Stomach (tissue), 9 donors: ENCODE results near the gene XPO5. TPM values are rescaled to one million over a fixed set of nuclear protein-coding genes. Genes with fewer than 3 reads are reported as not detected.

Source experiments
- DNase-seq, 2 donors: peaks; one replicate each; pipeline versions ENCODE4 v3.0.0 to v3.0.0-alpha.2; 2013 to 2019
- H3K27ac ChIP-seq, 5 donors: fragments of 200-600 bp in 4 of 5; sonication (generic) in 4 of 5; one replicate each; pipeline ENCODE4 v1.5.1; 2013 to 2019; ENCODE audit warnings: mild to moderate bottlenecking in 1 of 5, moderate library complexity in 1 of 5
- H3K27me3 ChIP-seq, 3 donors: fragments of 200-600 bp; sonication (generic); one replicate each; pipeline ENCODE4 v1.5.1; 2017 to 2019; ENCODE audit warnings: mixed run types in 1 of 3
- H3K36me3 ChIP-seq, 4 donors: fragments of 200-600 bp; sonication (generic); 1 replicate in 3 of 4; 2 replicates in 1 of 4; pipeline ENCODE4 v1.5.1; 2016 to 2019
- H3K4me1 ChIP-seq, 4 donors: fragments of 200-600 bp; sonication (generic); one replicate each; pipeline ENCODE4 v1.5.1; 2016 to 2019
- H3K4me3 ChIP-seq, 4 donors: fragments of 200-600 bp; sonication (generic) in 3 of 4; one replicate each; pipeline ENCODE4 v1.5.1; 2016 to 2019; ENCODE audit warnings: mild to moderate bottlenecking in 1 of 4
- H3K9me3 ChIP-seq, 4 donors: fragments of 200-600 bp; sonication (generic); one replicate each; pipeline ENCODE4 v1.5.1; 2016 to 2019
- CTCF ChIP-seq, 7 experiments: fragments of 450-650 bp in 4 of 7; fragments of 200-600 bp in 3 of 7; sonication (generic) in 3 of 7; IDR thresholded peaks; one replicate each; pipeline ENCODE4 v1.5.1; 2016 to 2019; ENCODE audit warnings: antibody characterized with exemption in 7 of 7, control low read depth in 2 of 7, mild to moderate bottlenecking in 1 of 7
- EP300 ChIP-seq: sonication (generic); formaldehyde crosslinking; IDR thresholded peaks from one replicate; pipeline ENCODE4 v1.6.1; 2017; ENCODE audit warnings: antibody characterized with exemption
- POLR2A ChIP-seq, 4 donors: fragments of 450-650 bp; IDR thresholded peaks; one replicate each; pipeline ENCODE4 v1.6.1; 2016; ENCODE audit warnings: antibody characterized with exemption in 4 of 4, control low read depth in 2 of 4, mild to moderate bottlenecking in 1 of 4, moderate library complexity in 1 of 4
- POLR2AphosphoS5 ChIP-seq, 3 donors: sonication (generic); formaldehyde crosslinking; IDR thresholded peaks; one replicate each; pipeline ENCODE4 v1.6.1; 2016; ENCODE audit warnings: antibody characterized with exemption in 3 of 3
- WGBS, 5 donors: extraction: QIAGEN DNeasy Blood & Tissue Kit in 3 of 5; methylation state at CpG; one replicate each; pipeline versions ENCODE4 v1.1.5 to v1.1.7; 2013 to 2018; 5-methylcytosine and 5-hydroxymethylcytosine counted together
- intact Hi-C: fragments of 100-400 bp; cut with DNase I; formaldehyde crosslinking; loops from one replicate; pipeline ENCODE4 v1.15.1; 2023; ENCODE audit warnings: low total_unique reads
- polyA plus RNA-seq, 3 donors: library from polyadenylated mRNA; stranded (reverse); fragments of 200-250 nt; gene quantifications; one replicate each; pipeline ENCODE4 v1.2.3, GENCODE V29; 2013
- total RNA-seq, 5 donors: library from RNA; depleted of rRNA; stranded (reverse); fragments of >200 nt; gene quantifications; one replicate each; pipeline versions ENCODE4 v1.1.0 to v1.2.3, GENCODE V29; 2014 to 2016
- donor health status: healthy with polysubstance abuse.
- donor health status: Bipolar disorder and iron deficiency.
- donor health status: healthy.

Gene XPO5
- total and polyA plus RNA-seq, 8 donors: 4.6 to 46.1 (median 19.0) TPM

- WGBS, 5 donors: 84 to 96% (median 89%) methylated on average over 5 to 12 of the region's 12 CpGs
- no peak for TF ChIP-seq CTCF (IDR thresholded peaks at IDR 0.05)
- TF ChIP-seq EP300: no peak
- TF ChIP-seq POLR2AphosphoS5 (IDR thresholded peaks at IDR 0.05): no peak
- TF ChIP-seq POLR2A (IDR thresholded peaks at IDR 0.05): no peak
- DNase-seq: no peak
- H3K9me3 ChIP-seq: no peaks in the 10 kb centered on the region
- intact Hi-C loops: no loop called here
- H3K36me3 ChIP-seq: peaks cover 53 to 76% (median 71%) of the 10 kb centered on the region in 4 donors
- no peaks in the 10 kb centered on the region for H3K27me3 ChIP-seq
- H3K4me1 ChIP-seq: peaks cover 17 to 33% (median 23%) of the 10 kb centered on the region in 4 donors
- no peak overlapping the region for H3K4me3 ChIP-seq
- H3K27ac ChIP-seq: no peak overlapping the region
These were observed 48.3 kb upstream of the XPO5 start for GRCh38 chr6:43623880-43624785.

GRCh38 chr6:43622541-43622940, 46.7 kb upstream of the XPO5 start:
- peaks cover 9 to 24% (median 14%) of the 10 kb centered on the region in 4 donors for H3K4me1 ChIP-seq
- 90 to 96% (median 94%) methylated on average over 10 of the region's 10 CpGs for WGBS, 5 donors
- H3K9me3 ChIP-seq: no peaks in the 10 kb centered on the region
- H3K36me3 ChIP-seq: peaks cover 53 to 91% (median 82%) of the 10 kb centered on the region in 4 donors
- intact Hi-C loops: no loop called here
- DNase-seq: no peak
- H3K4me3 ChIP-seq: no peak overlapping the region
- no peaks in the 10 kb centered on the region for H3K27me3 ChIP-seq
- no peak overlapping the region for H3K27ac ChIP-seq
- no peak for TF ChIP-seq EP300
- no peak for TF ChIP-seq POLR2AphosphoS5 (IDR thresholded peaks at IDR 0.05)
- no peak for TF ChIP-seq POLR2A (IDR thresholded peaks at IDR 0.05)
- TF ChIP-seq CTCF (IDR thresholded peaks at IDR 0.05): no peak

GRCh38 chr6:43621836-43622180, 46.0 kb upstream of the XPO5 start:
- no peak for DNase-seq
- no peak overlapping the region for H3K27ac ChIP-seq
- H3K4me3 ChIP-seq: no peak overlapping the region
- no peaks in the 10 kb centered on the region for H3K9me3 ChIP-seq
- TF ChIP-seq POLR2A (IDR thresholded peaks at IDR 0.05): no peak
- no peak for TF ChIP-seq EP300
- TF ChIP-seq CTCF (IDR thresholded peaks at IDR 0.05): no peak
- no peak for TF ChIP-seq POLR2AphosphoS5 (IDR thresholded peaks at IDR 0.05)
- peaks cover 1 to 16% (median 7%) of the 10 kb centered on the region in 4 donors for H3K4me1 ChIP-seq
- H3K36me3 ChIP-seq: peaks cover 53 to 91% (median 82%) of the 10 kb centered on the region in 4 donors
- 87 to 96% (median 94%) methylated on average over 10 of the region's 10 CpGs for WGBS, 5 donors
- no peaks in the 10 kb centered on the region for H3K27me3 ChIP-seq
- intact Hi-C loops: no loop called here

- H3K27ac ChIP-seq: no peak overlapping the region
- H3K4me3 ChIP-seq: no peak overlapping the region
- TF ChIP-seq EP300 (no peak), POLR2AphosphoS5 (IDR thresholded peaks at IDR 0.05) (no peak)
- no peak for DNase-seq
- no peaks in the 10 kb centered on the region for H3K27me3 ChIP-seq
- H3K9me3 ChIP-seq: no peaks in the 10 kb centered on the region
- intact Hi-C loops: no loop called here
- peaks cover 53 to 87% (median 81%) of the 10 kb centered on the region in 4 donors for H3K36me3 ChIP-seq
- peaks cover 0 to 11% (median 3%) of the 10 kb centered on the region in 4 donors for H3K4me1 ChIP-seq
- 88 to 97% (median 93%) methylated on average over 11 to 12 of the region's 12 CpGs for WGBS, 5 donors
These were observed 45.4 kb upstream of the XPO5 start for GRCh38 chr6:43621078-43621835.
